ENCODE data around the gene NDUFS1. TPM values are rescaled to one million over a fixed set of nuclear protein-coding genes. Genes with fewer than 3 reads are reported as not detected.

NDUFS1 gene
- polyA plus RNA-seq, 1 donor from 2014 or later: 113 TPM

GRCh38 chr2:206192157-206192556, 32.9 kb upstream of the NDUFS1 start:
- no peaks in the 10 kb centered on the region for H4K20me1 ChIP-seq (ENCODE audit: insufficient read depth)
- no peak overlapping the region for H3K9ac ChIP-seq (ENCODE audit: low read length)
- H3K4me2 ChIP-seq (ENCODE audit: low read length): no peak overlapping the region
- no peaks in the 10 kb centered on the region for H3K9me2 ChIP-seq (ENCODE audit: insufficient read depth, low read length)
- no peak overlapping the region for H3K4me3 ChIP-seq (ENCODE audit: low read length)
- no peaks in the 10 kb centered on the region for H3K79me2 ChIP-seq (replicated peaks; ENCODE audit: insufficient read depth, low read length)
- no peak overlapping the region for H2AFZ ChIP-seq (ENCODE audit: low read depth, low read length)
- no peaks in the 10 kb centered on the region for H3K27me3 ChIP-seq (ENCODE audit: insufficient read depth, low read depth, low read length)
- H3F3A ChIP-seq (ENCODE audit: insufficient read depth, low read length, poor library complexity, severe bottlenecking): no peaks in the 10 kb centered on the region
- no peaks in the 10 kb centered on the region for H3K9me3 ChIP-seq (ENCODE audit: low read length)
- no peak overlapping the region for H3K27ac ChIP-seq (ENCODE audit: low read length)
- H3K36me3 ChIP-seq (ENCODE audit: insufficient read depth, low read length): no peaks in the 10 kb centered on the region
- TF ChIP-seq TAF1 (IDR thresholded peaks at IDR 0.05; ENCODE audit: low read depth): no peak
- no peak for TF ChIP-seq MXI1 (conservative IDR thresholded peaks at IDR 0.05; ENCODE audit: poor library complexity, severe bottlenecking)
- no peak for TF ChIP-seq POLR2AphosphoS5 (IDR thresholded peaks at IDR 0.05)
- no peak for TF ChIP-seq EP300 (conservative IDR thresholded peaks at IDR 0.05; ENCODE audit: poor library complexity, severe bottlenecking)
- no peak for TF ChIP-seq CTCF (IDR thresholded peaks at IDR 0.05; ENCODE audit: poor library complexity, severe bottlenecking)
- no peak for TF ChIP-seq SMC3 (conservative IDR thresholded peaks at IDR 0.05; ENCODE audit: poor library complexity)
- TF ChIP-seq RAD21 (conservative IDR thresholded peaks at IDR 0.05): no peak
- no peak for TF ChIP-seq REST (IDR thresholded peaks at IDR 0.05; ENCODE audit: borderline replicate concordance)
- no peak for TF ChIP-seq EZH2 (IDR thresholded peaks at IDR 0.05; ENCODE audit: borderline replicate concordance, insufficient read depth, low read length, poor library complexity, severe bottlenecking)

- Histone ChIP-seq H3K36me3 (ENCODE audit: insufficient read depth, low read length) (no peaks in the 10 kb centered on the region), H4K20me1 (ENCODE audit: insufficient read depth) (no peaks in the 10 kb centered on the region), H3K4me3 (ENCODE audit: low read length) (no peak overlapping the region), H3K9me2 (ENCODE audit: insufficient read depth, low read length) (no peaks in the 10 kb centered on the region), H3K27me3 (ENCODE audit: insufficient read depth, low read depth, low read length) (no peaks in the 10 kb centered on the region), H3K9ac (ENCODE audit: low read length) (no peak overlapping the region), H3K79me2 (replicated peaks; ENCODE audit: insufficient read depth, low read length) (no peaks in the 10 kb centered on the region), H3K27ac (ENCODE audit: low read length) (no peak overlapping the region), H3K9me3 (ENCODE audit: low read length) (no peaks in the 10 kb centered on the region), H2AFZ (ENCODE audit: low read depth, low read length) (no peak overlapping the region), H3K4me2 (ENCODE audit: low read length) (no peak overlapping the region), H3F3A (ENCODE audit: insufficient read depth, low read length, poor library complexity, severe bottlenecking) (no peaks in the 10 kb centered on the region)
- no peak for TF ChIP-seq POLR2AphosphoS5 (IDR thresholded peaks at IDR 0.05)
- TF ChIP-seq CTCF (IDR thresholded peaks at IDR 0.05; ENCODE audit: poor library complexity, severe bottlenecking): no peak
- no peak for TF ChIP-seq RAD21 (conservative IDR thresholded peaks at IDR 0.05)
- no peak for TF ChIP-seq EZH2 (IDR thresholded peaks at IDR 0.05; ENCODE audit: borderline replicate concordance, insufficient read depth, low read length, poor library complexity, severe bottlenecking)
- TF ChIP-seq TAF1 (IDR thresholded peaks at IDR 0.05; ENCODE audit: low read depth): no peak
- no peak for TF ChIP-seq EP300 (conservative IDR thresholded peaks at IDR 0.05; ENCODE audit: poor library complexity, severe bottlenecking)
- no peak for TF ChIP-seq MXI1 (conservative IDR thresholded peaks at IDR 0.05; ENCODE audit: poor library complexity, severe bottlenecking)
- TF ChIP-seq SMC3 (conservative IDR thresholded peaks at IDR 0.05; ENCODE audit: poor library complexity): no peak
- TF ChIP-seq REST (IDR thresholded peaks at IDR 0.05; ENCODE audit: borderline replicate concordance): no peak
Observed at GRCh38 chr2:206190689-206191088, 31.4 kb upstream of the NDUFS1 start.
